Mucosa of descending colon (tissue), 3 donors: ENCODE measurements around the gene XRN1. TPM values are rescaled to one million over a fixed set of nuclear protein-coding genes. Genes with fewer than 3 reads are reported as not detected.

Source experiments
- ATAC-seq: fragments of 200-7000 bp; cut with Tn5 transposase; one replicate; pipeline ENCODE4 v1.9.1; 2020; ENCODE audit warnings: mild to moderate bottlenecking, moderate library complexity
- DNase-seq, 3 donors: peaks; one replicate each; pipeline ENCODE4 v3.0.0-alpha.2; 2020
- H3K36me3 ChIP-seq: fragments of 200-600 bp; one replicate; pipeline ENCODE4 v1.8.0; 2021; ENCODE audit warnings: low read depth, mild to moderate bottlenecking
- H3K4me1 ChIP-seq: fragments of 200-600 bp; one replicate; pipeline ENCODE4 v1.8.0; 2021; ENCODE audit warnings: low read depth, mild to moderate bottlenecking
- H3K4me3 ChIP-seq: fragments of 200-600 bp; one replicate; pipeline ENCODE4 v1.8.0; 2021; ENCODE audit warnings: mild to moderate bottlenecking
- H3K9me3 ChIP-seq: fragments of 200-600 bp; one replicate; pipeline ENCODE4 v1.8.0; 2021; ENCODE audit warnings: mild to moderate bottlenecking
- CTCF ChIP-seq: fragments of 200-600 bp; IDR thresholded peaks from one replicate; pipeline ENCODE4 v1.8.0; 2022; ENCODE audit warnings: antibody characterized with exemption, mild to moderate bottlenecking
- intact Hi-C, 2 donors: fragments of 100-400 bp; cut with DNase I in 1 of 2; cut with micrococcal nuclease in 1 of 2; formaldehyde crosslinking; loops; one replicate each; pipeline versions ENCODE4 v1.11.0 to v1.11.1; 2022; cut with DNase I, micrococcal nuclease
- total RNA-seq, 3 donors: library from RNA; stranded (reverse); fragmentation: NEBNext Ultra II Directional in 2 of 3; extraction: Animal tissue kit (Norgen Biotek cat#: 25700) in 2 of 3; gene quantifications; one replicate each; pipeline versions ENCODE4 v1.2.1 to v1.2.4, GENCODE V29; 2021 to 2023
- donor health status: DM: no; HTN: no; CAD: no; lungs with moderate emphysema.
- donor health status: DM: no; HTN: no; CAD: no.
- donor health status: DM: no; HTN: yes; CAD: no.

The XRN1 gene
- total RNA-seq, 3 donors from 2014 or later: 57.3 to 60.7 (median 59.4) TPM

DNA sequence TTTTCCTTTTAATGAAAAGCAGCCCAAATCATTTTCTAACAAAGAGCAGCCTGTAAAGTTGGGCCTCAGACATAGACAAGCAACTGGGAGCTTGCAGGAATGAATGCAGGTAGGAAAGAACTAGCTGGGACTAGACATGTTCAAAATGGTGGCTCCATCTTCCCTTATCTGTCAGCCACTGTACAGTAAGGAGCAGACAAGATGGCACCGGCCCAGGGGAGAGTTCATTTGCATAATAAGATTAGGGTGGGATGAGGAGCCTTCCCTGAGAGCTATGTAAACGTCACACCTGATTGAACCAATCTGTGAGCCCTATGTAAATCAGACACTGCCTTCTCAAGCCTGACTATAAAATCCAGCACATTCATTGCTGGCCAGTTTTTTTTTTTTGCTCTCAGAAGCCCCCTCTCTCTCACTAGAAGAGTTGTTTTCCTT lies 162.7 kb downstream of the XRN1 start:
- H3K9me3 ChIP-seq: peaks cover 28% of the 10 kb centered on the region
- intact Hi-C loops: loop anchor here in 1 of 2 donors (10.0 kb wide), 1 partner anchor 170 kb away; no protein-coding TSS in a partner anchor
- no peaks in the 10 kb centered on the region for H3K36me3 ChIP-seq
- no peak overlapping the region for H3K4me3 ChIP-seq
- no peak for TF ChIP-seq CTCF
- peak in 1 of 3 donors; percentile 27 for DNase-seq
- H3K4me1 ChIP-seq: no peaks in the 10 kb centered on the region
- peak; percentile 38 for ATAC-seq

- no peak for ATAC-seq
- no peaks in the 10 kb centered on the region for H3K36me3 ChIP-seq
- DNase-seq: no peak
- no peaks in the 10 kb centered on the region for H3K4me1 ChIP-seq
- intact Hi-C loops: loop anchor here (2.0 to 10.0 kb wide), 2 partner anchors 158 to 168 kb away; no protein-coding TSS in a partner anchor
- TF ChIP-seq CTCF: no peak
- H3K4me3 ChIP-seq: no peak overlapping the region
- peaks cover 3% of the 10 kb centered on the region for H3K9me3 ChIP-seq
Observed at GRCh38 chr3:142282503-142282902, 165.3 kb downstream of the XRN1 start.

DNA sequence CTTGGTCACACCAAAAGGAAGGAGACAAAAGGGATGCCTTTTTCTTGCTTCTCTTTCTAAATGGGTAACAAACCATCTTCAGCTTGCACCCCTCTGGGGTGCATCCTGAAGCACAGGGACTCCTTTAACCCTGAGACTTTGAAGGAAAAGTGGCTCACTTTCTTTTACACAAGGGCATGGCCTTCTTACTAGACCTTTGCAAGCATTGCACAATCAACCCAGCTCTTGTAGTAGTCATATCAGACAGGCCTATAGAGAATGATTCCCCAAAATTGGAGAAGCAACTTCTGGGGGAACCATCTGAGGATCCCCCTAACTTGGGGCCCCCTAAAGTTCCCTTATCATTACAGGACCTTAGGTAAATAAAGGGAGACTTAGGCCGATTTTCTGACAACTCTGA lies 166.4 kb downstream of the XRN1 start:
- H3K9me3 ChIP-seq: no peaks in the 10 kb centered on the region
- H3K36me3 ChIP-seq: no peaks in the 10 kb centered on the region
- DNase-seq (no peak), ATAC-seq (no peak)
- no peak for TF ChIP-seq CTCF
- intact Hi-C loops: loop anchor here in 1 of 2 donors (10.0 kb wide), 1 partner anchor 167 kb away; no protein-coding TSS in a partner anchor
- H3K4me3 ChIP-seq: no peak overlapping the region
- H3K4me1 ChIP-seq: no peaks in the 10 kb centered on the region

DNA sequence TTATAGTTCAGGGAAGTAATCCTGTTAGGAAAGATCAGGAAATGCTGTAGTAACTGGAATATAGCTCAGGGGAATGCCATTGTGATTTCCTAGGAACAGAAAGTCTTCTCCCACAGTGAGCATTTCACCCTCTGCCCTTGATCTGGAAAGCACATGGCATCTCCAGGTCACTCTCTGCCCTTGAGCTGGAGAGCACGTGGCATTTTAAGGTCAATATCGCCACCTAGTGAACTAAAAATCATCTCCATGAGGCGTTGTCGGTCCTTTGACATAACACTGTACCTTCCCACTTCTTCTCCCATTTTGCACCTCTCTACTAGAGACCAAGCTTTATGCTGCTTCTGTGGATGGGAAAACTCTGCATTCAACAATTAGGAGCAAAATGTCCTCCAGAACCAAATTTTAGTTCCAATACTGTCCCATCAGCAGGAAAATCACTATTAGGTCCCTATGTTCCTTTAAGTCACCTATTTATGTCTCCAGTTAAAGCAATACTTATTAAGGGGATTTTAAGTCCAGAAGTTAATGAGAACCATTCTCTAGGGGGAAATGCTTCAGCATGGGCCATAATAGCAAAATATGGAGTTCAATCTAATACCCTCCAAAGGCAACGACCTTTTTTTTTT lies 167.8 kb downstream of the XRN1 start:
- peak; percentile 18 for TF ChIP-seq CTCF
- intact Hi-C loops: loop anchor here in 1 of 2 donors (10.0 kb wide), 1 partner anchor 165 kb away; no protein-coding TSS in a partner anchor

DNA sequence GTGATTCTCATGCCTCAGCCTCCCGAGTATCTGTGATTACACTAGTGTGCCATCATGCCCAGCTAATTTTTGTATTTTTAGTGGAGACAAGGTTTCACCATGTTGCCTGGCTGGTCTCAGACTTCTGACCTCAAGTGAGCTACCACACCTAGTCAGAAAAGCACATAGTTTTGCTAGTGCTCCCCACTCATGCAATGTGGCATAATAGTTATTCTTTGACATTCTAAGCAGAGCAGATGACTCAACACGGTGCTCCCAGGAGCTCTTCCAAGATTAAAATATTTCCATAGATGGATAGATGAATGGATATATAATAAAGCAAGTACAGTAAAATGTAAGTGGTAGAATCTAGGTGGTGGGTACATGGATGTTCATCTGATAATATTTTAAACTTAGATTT lies 169.4 kb downstream of the XRN1 start:
- ATAC-seq: no peak
- Histone ChIP-seq H3K36me3 (no peaks in the 10 kb centered on the region), H3K4me3 (no peak overlapping the region), H3K9me3 (no peaks in the 10 kb centered on the region), H3K4me1 (no peaks in the 10 kb centered on the region)
- DNase-seq: no peak
- TF ChIP-seq CTCF: no peak
- intact Hi-C loops: no loop called here

More for the DNA sequence above, 167.8 kb downstream of the XRN1 start:
- DNase-seq (peak in 1 of 3 donors; percentile 68), ATAC-seq (peak; percentile 97)
- no peaks in the 10 kb centered on the region for H3K9me3 ChIP-seq
- H3K4me1 ChIP-seq: no peaks in the 10 kb centered on the region
- no peaks in the 10 kb centered on the region for H3K36me3 ChIP-seq
- H3K4me3 ChIP-seq: no peak overlapping the region
